Suprapubic skin (tissue), 4 donors: ENCODE data around the gene VTI1A.

Experiments used
- CTCF ChIP-seq, 2 donors: fragments of 200-600 bp in 1 of 2; fragments of 450-650 bp in 1 of 2; sonication (generic) in 1 of 2; IDR thresholded peaks; one replicate each; pipeline ENCODE4 v1.5.1; 2016 to 2019; ENCODE audit warnings: antibody characterized with exemption in 2 of 2, mild to moderate bottlenecking in 1 of 2, moderate library complexity in 1 of 2
- EP300 ChIP-seq: sonication (generic); formaldehyde crosslinking; IDR thresholded peaks from one replicate; pipeline ENCODE4 v1.6.1; 2017; ENCODE audit warnings: antibody characterized with exemption
- POLR2A ChIP-seq, 2 donors: fragments of 450-650 bp; IDR thresholded peaks; one replicate each; pipeline ENCODE4 v1.6.1; 2017; ENCODE audit warnings: antibody characterized with exemption in 2 of 2, mild to moderate bottlenecking in 2 of 2, moderate library complexity in 2 of 2
- POLR2AphosphoS5 ChIP-seq, 3 donors: sonication (generic); formaldehyde crosslinking; IDR thresholded peaks; one replicate each; pipeline ENCODE4 v1.6.1; 2017; ENCODE audit warnings: antibody characterized with exemption in 3 of 3

- no peak for TF ChIP-seq CTCF (IDR thresholded peaks at IDR 0.05)
- TF ChIP-seq EP300: no peak
- TF ChIP-seq POLR2A (IDR thresholded peaks at IDR 0.05): no peak
- TF ChIP-seq POLR2AphosphoS5 (IDR thresholded peaks at IDR 0.05): no peak
Measured at GRCh38 chr10:112799726-112800510, 352.9 kb downstream of the VTI1A start.
